Uterus (tissue), 2 donors: ENCODE data around the gene LUZP2.

Source experiments
- CTCF ChIP-seq, 4 experiments: fragments of 200-600 bp in 2 of 4; fragments of 450-650 bp in 2 of 4; sonication (generic) in 2 of 4; IDR thresholded peaks; one replicate each; pipeline ENCODE4 v1.5.1; 2016 to 2019; ENCODE audit warnings: antibody characterized with exemption in 4 of 4, mild to moderate bottlenecking in 2 of 4, moderate library complexity in 1 of 4
- POLR2A ChIP-seq, 2 donors: fragments of 450-650 bp; IDR thresholded peaks; one replicate each; pipeline ENCODE4 v1.6.1; 2016; ENCODE audit warnings: antibody characterized with exemption in 2 of 2, mild to moderate bottlenecking in 1 of 2, moderate library complexity in 1 of 2

- TF ChIP-seq POLR2A (IDR thresholded peaks at IDR 0.05) (no peak), CTCF (IDR thresholded peaks at IDR 0.05) (no peak)
Observed at GRCh38 chr11:24524156-24524555, 27.3 kb downstream of the LUZP2 start.
